NCI-H510A (cell line): ENCODE results near the gene NCBP3.
A peak's percentile ranks its signal among the peaks of the same experiment; 100 is the strongest.

Source experiments
- DNase-seq: peaks from one replicate; lab custom pipeline; 2025; lab: John Stamatoyannopoulos, UW

The NCBP3 gene

GRCh38 chr17:3754458-3755334 lies 91.3 kb downstream of the NCBP3 start:
- peak; percentile 58 for DNase-seq

- DNase-seq = no peak
These were observed 92.0 kb downstream of the NCBP3 start for GRCh38 chr17:3754066-3754457.

GRCh38 chr17:3753624-3754023 lies 92.4 kb downstream of the NCBP3 start:
- no peak for DNase-seq
